ENCODE measurements around the gene PAK1. TPM values are rescaled to one million over a fixed set of nuclear protein-coding genes. Genes with fewer than 3 reads are reported as not detected.

The PAK1 gene
- polyA plus RNA-seq, 1 donor (not counting 4 experiments of a cell fraction or from before 2014, with no cell fraction given) = 78.2 TPM

GRCh38 chr11:77409046-77409445 is 64.8 kb downstream of the PAK1 start:
- Histone ChIP-seq H3K27ac (ENCODE audit: control insufficient read depth, insufficient read depth, low read length) (no peak overlapping the region), H2AFZ (ENCODE audit: control insufficient read depth, low read length) (no peak overlapping the region), H4K20me1 (ENCODE audit: control insufficient read depth, extremely low read depth, insufficient read depth, low read length) (no peaks in the 10 kb centered on the region), H3K4me2 (ENCODE audit: control insufficient read depth, extremely low read depth, insufficient read depth, low read depth, low read length) (no peak overlapping the region), H3K27me3 (ENCODE audit: control insufficient read depth, extremely low read depth, insufficient read depth, low read length) (no peaks in the 10 kb centered on the region), H3K4me1 (ENCODE audit: control insufficient read depth, extremely low read depth, insufficient read depth, low read length) (peaks cover 31% of the 10 kb centered on the region), H3K9me1 (ENCODE audit: control insufficient read depth, extremely low read depth, insufficient read depth, low read length) (no peaks in the 10 kb centered on the region), H3K9ac (ENCODE audit: control insufficient read depth, extremely low read depth, insufficient read depth, low read length) (no peak overlapping the region), H3K4me3 (ENCODE audit: control insufficient read depth in 2 of 3, extremely low read depth in 1 of 3, insufficient read depth in 2 of 3, low read depth in 1 of 3, low read length in 3 of 3) (no peak overlapping the region), H3K36me3 (ENCODE audit: control insufficient read depth in 2 of 2, extremely low read depth in 1 of 2, insufficient read depth in 2 of 2, low read length in 2 of 2) (no peaks in the 10 kb centered on the region), H3K9me3 (ENCODE audit: control insufficient read depth, low read depth, low read length) (no peaks in the 10 kb centered on the region), H3K79me2 (ENCODE audit: control insufficient read depth, insufficient read depth, low read length) (peaks cover 59% of the 10 kb centered on the region)
- FAIRE-seq = no peak
- dilution Hi-C loops (cut with MboI; ENCODE audit: extremely low pct_ligation_motif_present, low sequenced_read_pairs) = no loop called here
- no peak for DNase-seq (ENCODE audit: low read depth, low spot score)
- TF ChIP-seq EZH2 (IDR thresholded peaks at IDR 0.05; ENCODE audit: low read length) = no peak
- TF ChIP-seq, protein P1, sequence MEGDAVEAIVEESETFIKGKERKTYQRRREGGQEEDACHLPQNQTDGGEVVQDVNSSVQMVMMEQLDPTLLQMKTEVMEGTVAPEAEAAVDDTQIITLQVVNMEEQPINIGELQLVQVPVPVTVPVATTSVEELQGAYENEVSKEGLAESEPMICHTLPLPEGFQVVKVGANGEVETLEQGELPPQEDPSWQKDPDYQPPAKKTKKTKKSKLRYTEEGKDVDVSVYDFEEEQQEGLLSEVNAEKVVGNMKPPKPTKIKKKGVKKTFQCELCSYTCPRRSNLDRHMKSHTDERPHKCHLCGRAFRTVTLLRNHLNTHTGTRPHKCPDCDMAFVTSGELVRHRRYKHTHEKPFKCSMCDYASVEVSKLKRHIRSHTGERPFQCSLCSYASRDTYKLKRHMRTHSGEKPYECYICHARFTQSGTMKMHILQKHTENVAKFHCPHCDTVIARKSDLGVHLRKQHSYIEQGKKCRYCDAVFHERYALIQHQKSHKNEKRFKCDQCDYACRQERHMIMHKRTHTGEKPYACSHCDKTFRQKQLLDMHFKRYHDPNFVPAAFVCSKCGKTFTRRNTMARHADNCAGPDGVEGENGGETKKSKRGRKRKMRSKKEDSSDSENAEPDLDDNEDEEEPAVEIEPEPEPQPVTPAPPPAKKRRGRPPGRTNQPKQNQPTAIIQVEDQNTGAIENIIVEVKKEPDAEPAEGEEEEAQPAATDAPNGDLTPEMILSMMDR (optimal IDR thresholded peaks at IDR 0.05 in 1 of 3, IDR thresholded peaks at IDR 0.05 in 1 of 3, conservative IDR thresholded peaks at IDR 0.05 in 1 of 3; ENCODE audit: extremely low read depth in 1 of 3, insufficient read depth in 2 of 3, low read length in 3 of 3) = no peak

GRCh38 chr11:77407613-77408012 is 66.3 kb downstream of the PAK1 start:
- Histone ChIP-seq H3K79me2 (ENCODE audit: control insufficient read depth, insufficient read depth, low read length) (peaks cover 72% of the 10 kb centered on the region), H3K9ac (ENCODE audit: control insufficient read depth, extremely low read depth, insufficient read depth, low read length) (no peak overlapping the region), H3K27ac (ENCODE audit: control insufficient read depth, insufficient read depth, low read length) (no peak overlapping the region), H3K9me3 (ENCODE audit: control insufficient read depth, low read depth, low read length) (no peaks in the 10 kb centered on the region), H3K4me1 (ENCODE audit: control insufficient read depth, extremely low read depth, insufficient read depth, low read length) (peaks cover 38% of the 10 kb centered on the region), H3K4me3 (ENCODE audit: control insufficient read depth in 2 of 3, extremely low read depth in 1 of 3, insufficient read depth in 2 of 3, low read depth in 1 of 3, low read length in 3 of 3) (no peak overlapping the region), H3K4me2 (ENCODE audit: control insufficient read depth, extremely low read depth, insufficient read depth, low read depth, low read length) (peak overlapping the region; percentile 17), H4K20me1 (ENCODE audit: control insufficient read depth, extremely low read depth, insufficient read depth, low read length) (no peaks in the 10 kb centered on the region), H3K27me3 (ENCODE audit: control insufficient read depth, extremely low read depth, insufficient read depth, low read length) (no peaks in the 10 kb centered on the region), H3K9me1 (ENCODE audit: control insufficient read depth, extremely low read depth, insufficient read depth, low read length) (no peaks in the 10 kb centered on the region), H3K36me3 (ENCODE audit: control insufficient read depth in 2 of 2, extremely low read depth in 1 of 2, insufficient read depth in 2 of 2, low read length in 2 of 2) (peaks cover 0 to 2% of the 10 kb centered on the region in 2 experiments), H2AFZ (ENCODE audit: control insufficient read depth, low read length) (no peak overlapping the region)
- TF ChIP-seq EZH2 (IDR thresholded peaks at IDR 0.05; ENCODE audit: low read length) = no peak
- TF ChIP-seq, protein P1 (optimal IDR thresholded peaks at IDR 0.05 in 1 of 3, IDR thresholded peaks at IDR 0.05 in 1 of 3, conservative IDR thresholded peaks at IDR 0.05 in 1 of 3; ENCODE audit: extremely low read depth in 1 of 3, insufficient read depth in 2 of 3, low read length in 3 of 3) = no peak
- no peak for DNase-seq (ENCODE audit: low read depth, low spot score)
- peak; percentile 93 for FAIRE-seq
- dilution Hi-C loops (cut with MboI; ENCODE audit: extremely low pct_ligation_motif_present, low sequenced_read_pairs) = no loop called here
